ENCODE results near the gene B4GALT7.
"Not testable (repeated sequence)": the region's sequence is repeated elsewhere in the genome, so short reads cannot be mapped to it uniquely, and the experiment has no call there.

The B4GALT7 gene

GRCh38 chr5:177624172-177624571 is 24.2 kb downstream of the B4GALT7 start:
- H3K9me3 ChIP-seq (ENCODE audit: control insufficient read depth in 2 of 2, low read length in 2 of 2); H3K4me3 ChIP-seq (ENCODE audit: low read length in 2 of 2); H3K27ac ChIP-seq (ENCODE audit: low read depth in 2 of 2, low read length in 2 of 2); H3K4me1 ChIP-seq (ENCODE audit: control insufficient read depth in 2 of 2, insufficient read depth in 2 of 2, low read length in 2 of 2); H3K9ac ChIP-seq (ENCODE audit: low read depth in 1 of 2, low read length in 2 of 2); H3K27me3 ChIP-seq (ENCODE audit: control insufficient read depth in 2 of 2, insufficient read depth in 2 of 2, low read length in 2 of 2): not testable (repeated sequence)
- H3K36me3 ChIP-seq (ENCODE audit: control insufficient read depth in 2 of 2, insufficient read depth in 2 of 2, low read length in 2 of 2), result peaks cover 6 to 19% of the 10 kb centered on the region in 2 donors

DNA sequence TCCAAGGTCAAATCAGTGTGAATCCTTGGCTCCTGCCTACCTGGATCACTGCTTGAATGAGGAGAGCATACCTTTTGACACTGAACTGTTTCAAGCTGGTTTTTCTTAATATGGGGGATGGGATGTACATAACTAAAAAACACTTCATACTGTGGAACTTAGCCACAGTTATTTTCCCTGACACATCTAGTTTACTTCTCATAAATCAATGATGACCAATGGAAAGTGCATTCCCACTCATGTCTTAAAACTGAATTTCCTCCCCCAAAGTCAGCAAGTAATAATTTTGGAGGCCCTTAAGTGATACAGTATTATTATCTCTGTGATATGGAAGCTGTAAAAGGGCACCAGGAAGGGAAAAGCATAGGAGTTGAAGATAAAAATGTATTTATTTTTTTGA is 30.3 kb downstream of the B4GALT7 start:
- H3K36me3 ChIP-seq (ENCODE audit: control insufficient read depth in 2 of 2, insufficient read depth in 2 of 2, low read length in 2 of 2); H3K4me1 ChIP-seq (ENCODE audit: control insufficient read depth in 2 of 2, insufficient read depth in 2 of 2, low read length in 2 of 2); H3K4me3 ChIP-seq (ENCODE audit: low read length in 2 of 2); H3K9ac ChIP-seq (ENCODE audit: low read depth in 1 of 2, low read length in 2 of 2); H3K27me3 ChIP-seq (ENCODE audit: control insufficient read depth in 2 of 2, insufficient read depth in 2 of 2, low read length in 2 of 2); H3K9me3 ChIP-seq (ENCODE audit: control insufficient read depth in 2 of 2, low read length in 2 of 2); H3K27ac ChIP-seq (ENCODE audit: low read depth in 2 of 2, low read length in 2 of 2): not testable (repeated sequence)

DNA sequence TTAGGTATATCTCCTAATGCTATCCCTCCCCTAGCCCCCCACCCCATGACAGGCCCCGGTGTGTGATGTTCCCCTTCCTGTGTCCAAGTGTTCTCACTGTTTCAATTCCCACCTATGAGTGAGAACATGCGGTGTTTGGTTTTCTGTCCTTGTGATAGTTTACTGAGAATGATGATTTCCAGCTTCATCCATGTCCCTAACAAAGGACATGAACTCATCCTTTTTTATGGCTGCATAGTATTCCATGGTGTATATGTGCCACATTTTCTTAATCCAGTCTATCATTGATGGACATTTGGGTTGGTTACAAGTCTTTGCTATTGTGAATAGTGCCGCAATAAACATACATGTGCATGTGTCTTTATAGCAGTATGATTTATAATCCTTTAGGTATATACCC is 35.0 kb downstream of the B4GALT7 start:
- not testable (repeated sequence) for H3K27ac ChIP-seq (ENCODE audit: low read depth in 2 of 2, low read length in 2 of 2); H3K4me1 ChIP-seq (ENCODE audit: control insufficient read depth in 2 of 2, insufficient read depth in 2 of 2, low read length in 2 of 2); H3K27me3 ChIP-seq (ENCODE audit: control insufficient read depth in 2 of 2, insufficient read depth in 2 of 2, low read length in 2 of 2); H3K9me3 ChIP-seq (ENCODE audit: control insufficient read depth in 2 of 2, low read length in 2 of 2); H3K4me3 ChIP-seq (ENCODE audit: low read length in 2 of 2); H3K36me3 ChIP-seq (ENCODE audit: control insufficient read depth in 2 of 2, insufficient read depth in 2 of 2, low read length in 2 of 2); H3K9ac ChIP-seq (ENCODE audit: low read depth in 1 of 2, low read length in 2 of 2)

DNA sequence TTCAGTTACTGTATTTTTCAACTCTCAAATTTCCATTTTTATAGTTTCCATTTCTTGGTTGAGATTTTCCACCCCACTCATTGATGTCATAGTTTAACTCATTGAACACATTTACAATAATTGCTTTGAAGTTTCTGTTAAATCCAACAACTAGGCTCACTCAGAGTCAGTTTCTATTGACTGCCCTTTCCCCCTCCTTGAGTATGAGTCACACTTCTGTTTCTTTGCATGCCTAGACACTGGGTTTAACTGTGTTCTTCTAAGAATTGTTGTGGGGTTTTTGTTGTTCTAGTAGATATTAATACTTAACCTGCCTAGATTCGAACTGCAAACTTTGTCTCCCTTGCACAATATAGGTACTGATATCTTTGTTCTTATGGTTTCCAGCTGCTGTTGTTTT is 45.5 kb downstream of the B4GALT7 start:
- H3K27ac ChIP-seq (ENCODE audit: low read depth in 2 of 2, low read length in 2 of 2); H3K27me3 ChIP-seq (ENCODE audit: control insufficient read depth in 2 of 2, insufficient read depth in 2 of 2, low read length in 2 of 2); H3K36me3 ChIP-seq (ENCODE audit: control insufficient read depth in 2 of 2, insufficient read depth in 2 of 2, low read length in 2 of 2); H3K4me3 ChIP-seq (ENCODE audit: low read length in 2 of 2); H3K9me3 ChIP-seq (ENCODE audit: control insufficient read depth in 2 of 2, low read length in 2 of 2); H3K9ac ChIP-seq (ENCODE audit: low read depth in 1 of 2, low read length in 2 of 2); H3K4me1 ChIP-seq (ENCODE audit: control insufficient read depth in 2 of 2, insufficient read depth in 2 of 2, low read length in 2 of 2): not testable (repeated sequence)

GRCh38 chr5:177651235-177651634 is 51.3 kb downstream of the B4GALT7 start:
- not testable (repeated sequence) for H3K9ac ChIP-seq (ENCODE audit: low read depth in 1 of 2, low read length in 2 of 2); H3K4me3 ChIP-seq (ENCODE audit: low read length in 2 of 2); H3K36me3 ChIP-seq (ENCODE audit: control insufficient read depth in 2 of 2, insufficient read depth in 2 of 2, low read length in 2 of 2); H3K9me3 ChIP-seq (ENCODE audit: control insufficient read depth in 2 of 2, low read length in 2 of 2); H3K4me1 ChIP-seq (ENCODE audit: control insufficient read depth in 2 of 2, insufficient read depth in 2 of 2, low read length in 2 of 2); H3K27me3 ChIP-seq (ENCODE audit: control insufficient read depth in 2 of 2, insufficient read depth in 2 of 2, low read length in 2 of 2); H3K27ac ChIP-seq (ENCODE audit: low read depth in 2 of 2, low read length in 2 of 2)

DNA sequence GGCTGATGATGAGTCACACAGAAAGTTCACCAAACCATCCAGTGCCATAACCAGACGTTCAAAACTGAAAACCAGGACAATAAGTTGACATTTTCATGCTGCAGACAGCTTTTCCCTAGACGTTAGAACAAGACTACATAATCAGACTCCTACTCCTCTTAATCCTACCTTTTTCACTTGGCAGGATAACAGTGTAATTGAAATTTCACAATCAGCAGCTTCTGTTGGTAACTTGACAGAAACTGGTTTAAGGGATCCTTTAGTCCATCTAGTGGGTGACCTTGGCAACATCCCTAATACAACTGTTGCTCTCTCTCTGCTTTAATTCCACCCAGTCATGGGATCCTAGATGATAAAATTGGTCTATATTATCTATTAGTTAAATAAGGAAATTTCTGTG is 57.9 kb downstream of the B4GALT7 start:
- H3K27me3 ChIP-seq (ENCODE audit: control insufficient read depth in 2 of 2, insufficient read depth in 2 of 2, low read length in 2 of 2); H3K9me3 ChIP-seq (ENCODE audit: control insufficient read depth in 2 of 2, low read length in 2 of 2): not testable (repeated sequence)

DNA sequence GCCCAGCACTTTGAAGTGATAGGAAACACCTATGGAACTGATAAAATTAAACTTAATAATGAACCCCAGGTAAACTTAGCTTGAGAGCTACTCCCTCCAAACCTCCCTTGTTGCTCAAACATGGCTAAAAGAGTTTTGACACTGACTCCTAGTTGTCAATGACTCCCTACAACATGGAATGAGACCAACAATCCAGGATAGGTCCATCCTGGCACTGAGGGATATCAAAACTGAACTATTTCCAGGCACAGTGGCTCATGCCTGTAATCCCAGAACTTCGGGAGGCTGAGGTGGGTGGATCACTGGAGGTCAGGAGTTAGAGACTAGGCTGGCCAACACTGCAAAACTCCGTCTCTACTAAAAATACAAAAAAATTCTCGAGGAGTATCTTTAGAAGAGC is 58.6 kb downstream of the B4GALT7 start:
- H3K36me3 ChIP-seq (ENCODE audit: control insufficient read depth in 2 of 2, insufficient read depth in 2 of 2, low read length in 2 of 2); H3K4me1 ChIP-seq (ENCODE audit: control insufficient read depth in 2 of 2, insufficient read depth in 2 of 2, low read length in 2 of 2); H3K9me3 ChIP-seq (ENCODE audit: control insufficient read depth in 2 of 2, low read length in 2 of 2); H3K4me3 ChIP-seq (ENCODE audit: low read length in 2 of 2); H3K27ac ChIP-seq (ENCODE audit: low read depth in 2 of 2, low read length in 2 of 2); H3K27me3 ChIP-seq (ENCODE audit: control insufficient read depth in 2 of 2, insufficient read depth in 2 of 2, low read length in 2 of 2); H3K9ac ChIP-seq (ENCODE audit: low read depth in 1 of 2, low read length in 2 of 2): not testable (repeated sequence)

More for the DNA sequence above, 57.9 kb downstream of the B4GALT7 start:
- H3K4me1 ChIP-seq (ENCODE audit: control insufficient read depth in 2 of 2, insufficient read depth in 2 of 2, low read length in 2 of 2); H3K36me3 ChIP-seq (ENCODE audit: control insufficient read depth in 2 of 2, insufficient read depth in 2 of 2, low read length in 2 of 2); H3K9ac ChIP-seq (ENCODE audit: low read depth in 1 of 2, low read length in 2 of 2); H3K27ac ChIP-seq (ENCODE audit: low read depth in 2 of 2, low read length in 2 of 2); H3K4me3 ChIP-seq (ENCODE audit: low read length in 2 of 2): not testable (repeated sequence)
